GM10248 (cell line): Measurements from ENCODE around the gene ARID3A.

Experiments
- CTCF ChIA-PET: fragments of 300-600 bp; sonication (Branson Sonifier 250); formaldehyde crosslinking; extraction: SDS; loops from one replicate; lab custom pipeline; 2021; ENCODE audit warnings: antibody characterized with exemption; lab: Yijun Ruan, JAX
- POLR2A ChIA-PET: fragments of 350-650 bp; sonication (Branson Sonifier 250); formaldehyde crosslinking; extraction: SDS; loops from one replicate; lab custom pipeline; 2020; ENCODE audit warnings: antibody characterized with exemption; lab: Yijun Ruan, JAX
- DNase-seq: peaks from one replicate; pipeline ENCODE4 v3.0.0; 2012; ENCODE audit errors: extremely low spot score
- TF ChIP-seq, protein P1 (sequence below): IDR thresholded peaks from 2 replicates; pipeline ENCODE4 v1.5.1; 2012; ENCODE audit warnings: mild to moderate bottlenecking, low read depth; ENCODE audit errors: extremely low read depth, missing control alignments, control extremely low read depth

Gene ARID3A

GRCh38 chr19:960601-960938 is 34.7 kb downstream of the ARID3A start:
- DNase-seq = no peak
- TF ChIP-seq, protein P1, sequence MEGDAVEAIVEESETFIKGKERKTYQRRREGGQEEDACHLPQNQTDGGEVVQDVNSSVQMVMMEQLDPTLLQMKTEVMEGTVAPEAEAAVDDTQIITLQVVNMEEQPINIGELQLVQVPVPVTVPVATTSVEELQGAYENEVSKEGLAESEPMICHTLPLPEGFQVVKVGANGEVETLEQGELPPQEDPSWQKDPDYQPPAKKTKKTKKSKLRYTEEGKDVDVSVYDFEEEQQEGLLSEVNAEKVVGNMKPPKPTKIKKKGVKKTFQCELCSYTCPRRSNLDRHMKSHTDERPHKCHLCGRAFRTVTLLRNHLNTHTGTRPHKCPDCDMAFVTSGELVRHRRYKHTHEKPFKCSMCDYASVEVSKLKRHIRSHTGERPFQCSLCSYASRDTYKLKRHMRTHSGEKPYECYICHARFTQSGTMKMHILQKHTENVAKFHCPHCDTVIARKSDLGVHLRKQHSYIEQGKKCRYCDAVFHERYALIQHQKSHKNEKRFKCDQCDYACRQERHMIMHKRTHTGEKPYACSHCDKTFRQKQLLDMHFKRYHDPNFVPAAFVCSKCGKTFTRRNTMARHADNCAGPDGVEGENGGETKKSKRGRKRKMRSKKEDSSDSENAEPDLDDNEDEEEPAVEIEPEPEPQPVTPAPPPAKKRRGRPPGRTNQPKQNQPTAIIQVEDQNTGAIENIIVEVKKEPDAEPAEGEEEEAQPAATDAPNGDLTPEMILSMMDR = no peak
- ChIA-PET POLR2A (no interaction called here), CTCF (interaction anchor here (1.0 kb wide), 1 partner anchor 37 kb away, joined by 6 read pairs; no protein-coding TSS in a partner anchor)

DNA sequence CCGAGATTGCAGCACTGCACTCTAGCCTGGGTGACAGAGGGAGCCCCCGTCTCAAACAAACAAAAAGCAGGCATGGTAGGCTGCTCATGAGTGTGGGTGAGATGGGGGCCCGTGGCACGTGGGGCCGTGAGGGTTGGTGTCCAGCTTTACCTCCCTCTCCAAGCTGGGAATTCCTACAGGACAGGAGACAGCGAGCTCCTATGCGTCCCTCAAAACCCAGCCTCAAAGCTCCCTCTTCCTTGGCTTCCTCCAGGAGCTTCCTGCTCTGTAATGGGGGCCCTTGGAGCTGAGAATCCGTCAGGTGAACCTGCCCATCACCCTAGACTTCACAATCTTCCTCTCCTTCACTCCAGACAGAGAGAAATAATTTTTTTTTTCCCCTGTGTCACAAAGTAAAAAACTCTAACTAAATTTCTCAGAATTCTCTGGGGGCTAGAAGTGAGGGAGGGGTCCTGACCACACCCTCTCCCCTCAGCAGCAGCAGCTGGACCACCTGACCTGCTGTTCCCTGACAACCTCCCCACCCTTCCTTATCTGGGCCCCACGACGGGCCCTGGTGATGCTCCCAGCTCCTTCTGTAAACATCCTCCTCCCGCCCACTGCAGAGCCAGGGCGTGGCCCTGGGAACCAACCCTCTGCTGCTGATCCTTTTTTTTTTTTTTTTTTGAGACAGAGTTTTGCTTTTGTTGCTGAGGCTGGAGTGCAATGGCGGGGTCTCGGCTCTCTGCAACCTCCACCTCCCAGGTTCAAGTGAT is 36.2 kb downstream of the ARID3A start:
- no peak for DNase-seq
- ChIA-PET POLR2A (interaction anchor here (0.6 kb wide), 1 partner anchor 15 kb away, joined by 3 read pairs; no protein-coding TSS in a partner anchor), CTCF (no interaction called here)
- TF ChIP-seq, protein P1 = no peak

DNA sequence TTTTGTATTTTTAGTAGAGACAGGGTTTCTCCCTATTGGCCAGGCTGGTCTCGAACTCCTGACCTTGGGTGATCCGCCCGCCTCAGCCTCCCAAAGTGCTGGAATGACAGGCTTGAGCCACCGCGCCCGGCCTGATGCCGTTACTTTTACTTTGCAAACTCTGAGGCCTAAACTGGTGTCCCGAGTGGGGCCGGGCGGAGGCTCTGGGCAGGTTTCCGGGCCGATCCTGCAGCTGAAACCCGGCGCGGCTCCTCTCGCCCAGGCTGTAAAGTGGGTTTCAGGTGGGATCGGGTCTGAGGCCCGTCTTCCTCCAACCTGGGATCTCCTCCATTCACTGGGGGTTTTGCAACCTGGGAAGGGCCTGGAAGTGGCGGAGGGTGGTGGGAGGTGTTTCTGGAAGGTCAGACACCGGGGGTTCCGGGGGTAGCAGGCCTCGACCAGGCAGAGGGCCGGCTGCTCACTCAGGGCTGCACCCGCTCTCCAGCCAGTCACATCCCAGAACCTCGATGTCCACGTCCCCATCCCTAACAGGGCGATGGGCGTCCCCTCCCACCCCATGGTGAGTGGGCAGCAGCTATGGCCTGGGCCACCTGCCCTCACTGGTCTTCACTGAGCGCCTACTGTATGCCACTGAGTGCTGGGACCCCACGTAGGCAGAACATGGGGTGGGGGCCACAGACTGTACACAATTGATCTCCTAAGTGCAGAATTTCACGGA is 37.0 kb downstream of the ARID3A start:
- TF ChIP-seq, protein P1 = no peak
- ChIA-PET POLR2A (no interaction called here), CTCF (no interaction called here)
- no peak for DNase-seq

DNA sequence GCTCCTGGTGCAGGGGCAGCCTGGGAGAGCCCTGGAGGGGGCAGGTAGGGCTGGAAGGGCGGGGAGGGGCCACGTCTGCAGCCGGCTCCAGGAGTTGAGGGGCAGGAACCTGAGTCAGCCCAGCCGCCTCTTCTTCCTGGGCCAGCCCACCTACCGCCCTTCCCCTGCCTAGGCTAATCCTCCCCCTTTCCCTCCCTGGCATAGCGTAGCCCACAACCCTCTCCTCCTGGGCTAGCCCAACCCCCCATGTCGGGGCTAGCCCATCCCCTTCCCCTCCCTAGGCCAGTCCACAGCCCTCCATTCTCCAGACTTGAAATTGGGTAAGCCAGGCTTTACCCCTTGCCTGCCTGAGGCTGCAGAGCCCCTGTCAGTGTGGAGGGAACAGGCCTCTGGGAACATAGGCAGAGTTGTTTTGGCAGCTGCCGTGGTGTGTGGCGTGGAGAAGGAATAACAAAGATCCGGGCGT is 37.7 kb downstream of the ARID3A start:
- CTCF ChIA-PET = no interaction called here
- no peak for DNase-seq
- TF ChIP-seq, protein P1 = no peak
- POLR2A ChIA-PET = no interaction called here

DNA sequence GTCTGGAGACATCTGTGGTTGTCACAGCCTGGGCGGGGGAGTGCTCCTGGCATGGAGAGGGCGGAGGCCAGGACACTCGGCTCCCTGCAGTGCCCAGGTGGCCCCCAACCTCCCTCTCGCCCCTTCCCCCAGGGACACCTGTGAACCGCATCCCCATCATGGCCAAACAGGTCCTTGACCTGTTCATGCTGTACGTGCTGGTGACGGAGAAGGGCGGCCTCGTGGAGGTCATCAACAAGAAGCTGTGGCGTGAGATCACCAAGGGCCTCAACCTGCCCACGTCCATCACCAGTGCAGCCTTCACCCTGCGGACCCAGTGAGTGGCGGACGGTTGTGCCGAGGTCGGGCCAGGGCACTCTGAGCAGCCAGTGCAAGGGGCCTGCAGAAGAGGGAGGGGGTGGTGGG is 38.3 kb downstream of the ARID3A start:
- TF ChIP-seq, protein P1 = no peak
- ChIA-PET CTCF (interaction anchor here (0.6 to 1.2 kb wide), 2 partner anchors 13 to 18 kb away, joined by 3 read pairs; no protein-coding TSS in a partner anchor), POLR2A (no interaction called here)
- no peak for DNase-seq
